Fibroblast of lung (primary cell): Measurements from ENCODE around the gene ARHGAP12.

Source experiments
- EZH2 ChIP-seq: IDR thresholded peaks from 2 replicates; pipeline ENCODE4 v1.5.1; 2012; ENCODE audit warnings: low read length, control low read depth, mild to moderate bottlenecking; ENCODE audit errors: missing control alignments
- TF ChIP-seq, protein P1 (sequence below), 2 donors: IDR thresholded peaks in 1 of 2; conservative IDR thresholded peaks in 1 of 2; 1 replicate in 1 of 2; 2 replicates in 1 of 2; pipeline ENCODE4 v1.5.1; 2011 to 2012; ENCODE audit warnings: low read length in 2 of 2, control low read depth in 1 of 2, inconsistent platforms in 1 of 2, low read depth in 1 of 2, mild to moderate bottlenecking in 1 of 2

GRCh38 chr10:31942435-31942834 lies 13.8 kb upstream of the ARHGAP12 start:
- TF ChIP-seq, protein P1, sequence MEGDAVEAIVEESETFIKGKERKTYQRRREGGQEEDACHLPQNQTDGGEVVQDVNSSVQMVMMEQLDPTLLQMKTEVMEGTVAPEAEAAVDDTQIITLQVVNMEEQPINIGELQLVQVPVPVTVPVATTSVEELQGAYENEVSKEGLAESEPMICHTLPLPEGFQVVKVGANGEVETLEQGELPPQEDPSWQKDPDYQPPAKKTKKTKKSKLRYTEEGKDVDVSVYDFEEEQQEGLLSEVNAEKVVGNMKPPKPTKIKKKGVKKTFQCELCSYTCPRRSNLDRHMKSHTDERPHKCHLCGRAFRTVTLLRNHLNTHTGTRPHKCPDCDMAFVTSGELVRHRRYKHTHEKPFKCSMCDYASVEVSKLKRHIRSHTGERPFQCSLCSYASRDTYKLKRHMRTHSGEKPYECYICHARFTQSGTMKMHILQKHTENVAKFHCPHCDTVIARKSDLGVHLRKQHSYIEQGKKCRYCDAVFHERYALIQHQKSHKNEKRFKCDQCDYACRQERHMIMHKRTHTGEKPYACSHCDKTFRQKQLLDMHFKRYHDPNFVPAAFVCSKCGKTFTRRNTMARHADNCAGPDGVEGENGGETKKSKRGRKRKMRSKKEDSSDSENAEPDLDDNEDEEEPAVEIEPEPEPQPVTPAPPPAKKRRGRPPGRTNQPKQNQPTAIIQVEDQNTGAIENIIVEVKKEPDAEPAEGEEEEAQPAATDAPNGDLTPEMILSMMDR (conservative IDR thresholded peaks at IDR 0.05 in 1 of 2, IDR thresholded peaks at IDR 0.05 in 1 of 2; ENCODE audit: low read depth in 1 of 2, low read length in 2 of 2) = no peak
- TF ChIP-seq EZH2 = no peak
